Endothelial cell of umbilical vein (primary cell): ENCODE results near the gene SLC12A4. TPM values are rescaled to one million over a fixed set of nuclear protein-coding genes. Genes with fewer than 3 reads are reported as not detected.

ENCODE experiments used
- BruUV-seq: library from RNA; stranded (reverse); fragments of 400-500 nt; replicated peaks from 2 replicates; lab custom pipeline; 2021; lab: Mats Ljungman, UMichigan
- CTCF ChIA-PET: fragments of 300-600, 350-600 bp; sonication (Branson Sonifier 250); formaldehyde crosslinking; loops from one replicate; lab custom pipeline; 2021; ENCODE audit warnings: antibody characterized with exemption, inconsistent platforms; lab: Charles Lee
- POLR2A ChIA-PET: fragments of 300-600, 350-600 bp; sonication (Branson Sonifier 250); formaldehyde crosslinking; loops from one replicate; lab custom pipeline; 2021; ENCODE audit warnings: antibody characterized with exemption, inconsistent platforms; lab: Charles Lee
- DNase-seq: peaks from one replicate; pipeline ENCODE4 v3.0.0-alpha.2; 2011; ENCODE audit warnings: low read depth, low spot score
- FAIRE-seq: peaks from 2 replicates; lab custom pipeline; 2011; peaks lifted over from hg19 to GRCh38; lab: Jason Lieb, UNC
- H2AFZ ChIP-seq: 2 replicates; pipeline ENCODE4 v1.6.0; 2012; ENCODE audit warnings: low read depth, low read length, control low read depth, inconsistent platforms
- H3K27ac ChIP-seq: 2 replicates; pipeline ENCODE4 v1.5.1; 2011; ENCODE audit warnings: low read depth, mild to moderate bottlenecking, control low read depth, low read length, moderate library complexity; ENCODE audit not compliant: insufficient read depth
- H3K27me3 ChIP-seq, 2 experiments: 2 replicates each; pipeline versions ENCODE4 v1.6.0 to v1.6.1; 2011; ENCODE audit warnings: low read length in 2 of 2, mixed read lengths in 1 of 2; ENCODE audit not compliant: control insufficient read depth in 2 of 2, insufficient read depth in 2 of 2
- H3K36me3 ChIP-seq, 2 experiments: 2 replicates in 1 of 2; 3 replicates in 1 of 2; pipeline ENCODE4 v1.5.1; 2011; ENCODE audit warnings: low read length in 2 of 2, mild to moderate bottlenecking in 1 of 2, moderate library complexity in 1 of 2; ENCODE audit not compliant: control insufficient read depth in 2 of 2, insufficient read depth in 2 of 2; ENCODE audit errors: extremely low read depth in 1 of 2
- H3K4me1 ChIP-seq: 3 replicates; pipeline ENCODE4 v1.5.1; 2011; ENCODE audit warnings: mild to moderate bottlenecking, low read length; ENCODE audit not compliant: control insufficient read depth, insufficient read depth; ENCODE audit errors: extremely low read depth
- H3K4me2 ChIP-seq: 2 replicates; pipeline ENCODE4 v1.6.1; 2011; ENCODE audit warnings: low read length, control low read depth, mixed read lengths; ENCODE audit not compliant: insufficient read depth
- H3K4me3 ChIP-seq, 3 experiments: fragments of 200-600 bp in 1 of 3; sonication (generic), shearing (Covaris generic) in 1 of 3; replicated peaks in 1 of 3; 2 replicates each; pipeline ENCODE4 v1.5.1; 2011 to 2016; ENCODE audit warnings: control low read depth in 3 of 3, low read length in 3 of 3, mild to moderate bottlenecking in 2 of 3, inconsistent platforms in 1 of 3, low read depth in 1 of 3, moderate library complexity in 1 of 3; ENCODE audit not compliant: insufficient read depth in 1 of 3
- H3K79me2 ChIP-seq: 2 replicates; pipeline ENCODE4 v1.6.0; 2012; ENCODE audit warnings: low read length, inconsistent platforms; ENCODE audit not compliant: control insufficient read depth, insufficient read depth
- H3K9ac ChIP-seq: replicated peaks from 2 replicates; pipeline ENCODE3; 2011; ENCODE audit warnings: low read length, control low read depth; ENCODE audit not compliant: insufficient read depth; ENCODE audit errors: extremely low read depth
- H3K9me1 ChIP-seq: replicated peaks from 3 replicates; pipeline ENCODE4 v1.6.0; 2011; ENCODE audit warnings: mild to moderate bottlenecking, low read length; ENCODE audit not compliant: control insufficient read depth, insufficient read depth; ENCODE audit errors: extremely low read depth
- H3K9me3 ChIP-seq: replicated peaks from 2 replicates; pipeline ENCODE4 v1.5.1; 2012; ENCODE audit warnings: low read length, inconsistent platforms; ENCODE audit not compliant: control insufficient read depth, insufficient read depth
- H4K20me1 ChIP-seq: replicated peaks from 2 replicates; pipeline ENCODE3; 2011; ENCODE audit warnings: mild to moderate bottlenecking, low read length; ENCODE audit not compliant: control insufficient read depth, insufficient read depth; ENCODE audit errors: extremely low read depth
- CTCF ChIP-seq, 2 donors: IDR thresholded peaks; 1 replicate in 1 of 2; 2 replicates in 1 of 2; pipeline ENCODE4 v1.5.1; 2011; ENCODE audit warnings: low read length in 2 of 2, mild to moderate bottlenecking in 2 of 2, moderate library complexity in 2 of 2, control low read depth in 1 of 2, inconsistent platforms in 1 of 2, low read depth in 1 of 2; ENCODE audit not compliant: insufficient read depth in 1 of 2; ENCODE audit errors: extremely low read depth in 1 of 2
- EZH2 ChIP-seq: IDR thresholded peaks from 2 replicates; pipeline ENCODE4 v1.6.1; 2012; ENCODE audit warnings: borderline replicate concordance, low read depth, mild to moderate bottlenecking, moderate library complexity, low read length, inconsistent platforms; ENCODE audit not compliant: severe bottlenecking
- FOS ChIP-seq: IDR thresholded peaks from 2 replicates; pipeline ENCODE4 v1.6.1; 2011; ENCODE audit warnings: mild to moderate bottlenecking, low read length, moderate library complexity, borderline replicate concordance; ENCODE audit not compliant: insufficient read depth
- GATA2 ChIP-seq: IDR thresholded peaks from 2 replicates; pipeline ENCODE4 v1.7.0; 2011; ENCODE audit warnings: low read depth, mild to moderate bottlenecking, moderate library complexity, mixed read lengths, low read length; ENCODE audit not compliant: insufficient read length, insufficient read depth
- JUN ChIP-seq: IDR thresholded peaks from 2 replicates; pipeline ENCODE4 v1.6.1; 2011; ENCODE audit warnings: borderline replicate concordance, low read depth; ENCODE audit not compliant: insufficient read length, insufficient read depth
- MAX ChIP-seq: IDR thresholded peaks from 2 replicates; pipeline ENCODE4 v1.6.1; 2011; ENCODE audit not compliant: insufficient read depth, insufficient read length
- MYC ChIP-seq: IDR thresholded peaks from one replicate; pipeline ENCODE4 v1.6.1; 2011; ENCODE audit warnings: mild to moderate bottlenecking, low read depth, low read length
- POLR2A ChIP-seq: IDR thresholded peaks from 2 replicates; pipeline ENCODE4 v1.6.1; 2012; ENCODE audit warnings: low read depth, mild to moderate bottlenecking, control low read depth, low read length
- POLR2AphosphoS5 ChIP-seq: IDR thresholded peaks from 2 replicates; pipeline ENCODE4 v1.6.1; 2012; ENCODE audit warnings: low read depth, mild to moderate bottlenecking, control low read depth, low read length, moderate library complexity; ENCODE audit not compliant: insufficient read depth
- dilution Hi-C: fragments of 300-500 bp; cut with MboI; formaldehyde crosslinking; loops from one replicate; pipeline ENCODE4 v1.15.0; 2019; ENCODE audit warnings: low sequenced_read_pairs; ENCODE audit not compliant: extremely low pct_ligation_motif_present
- intact Hi-C: fragments of 100-400 bp; cut with micrococcal nuclease; formaldehyde crosslinking; loops from one replicate; pipeline ENCODE4 v1.10.0; 2022
- polyA plus RNA-seq, 4 experiments: library from polyadenylated mRNA; depleted of rRNA in 3 of 4; stranded (reverse) in 3 of 4; unstranded in 1 of 4; fragments of >200 nt; gene quantifications; 2 replicates each; pipeline versions ENCODE4 v1.2.1 to v1.2.3, GENCODE V29; 2011 to 2012; ENCODE audit warnings: missing spikeins in 1 of 4
- total RNA-seq: library from RNA; stranded (reverse); gene quantifications from 2 replicates; pipeline ENCODE4 v1.2.3, GENCODE V29; 2021

Gene SLC12A4
- total and polyA plus RNA-seq, 2 donors (not counting 3 experiments of a cell fraction or from before 2014, with no cell fraction given) = 110 to 114 TPM

GRCh38 chr16:67943619-67944504, 24.6 kb downstream of the SLC12A4 start, which contains the start of gene LCAT:
TSS of gene LCAT (minus strand) at chr16:67944120. CDS start at chr16:67944101, 19 bp downstream.
- no peak within 1 kb of the TSS for H3K4me2 ChIP-seq
- dilution Hi-C loops = no loop called here
- no TSS peak for BruUV-seq

GRCh38 chr16:67943256-67943618, 25.2 kb downstream of the SLC12A4 start:
- H3K27me3 ChIP-seq = no peaks in the 10 kb centered on the region
- H3K9me1 ChIP-seq = no peaks in the 10 kb centered on the region
- POLR2A ChIA-PET = no interaction called here
- dilution Hi-C loops = no loop called here
- H3K4me2 ChIP-seq = no peak overlapping the region
- H3K4me1 ChIP-seq = no peaks in the 10 kb centered on the region
- peaks cover 28 to 66% of the 10 kb centered on the region in 2 experiments for H3K36me3 ChIP-seq
- no peaks in the 10 kb centered on the region for H3K79me2 ChIP-seq
- H3K9ac ChIP-seq = no peak overlapping the region
- FAIRE-seq = no peak
- H3K27ac ChIP-seq = no peak overlapping the region
- H3K4me3 ChIP-seq = no peak overlapping the region
- H4K20me1 ChIP-seq = no peaks in the 10 kb centered on the region
- intact Hi-C loops = no loop called here
- no peak overlapping the region for H2AFZ ChIP-seq
- no peak for TF ChIP-seq MYC
- no peak for TF ChIP-seq POLR2AphosphoS5
- TF ChIP-seq MAX = no peak
- TF ChIP-seq GATA2 = no peak
- no peak for TF ChIP-seq CTCF (IDR thresholded peaks at IDR 0.05; ENCODE audit: extremely low read depth in 1 of 2, insufficient read depth in 1 of 2, low read depth in 1 of 2, low read length in 2 of 2)
- no peak for TF ChIP-seq JUN
- no peak for TF ChIP-seq EZH2
- no peak for TF ChIP-seq POLR2A
- no peak for TF ChIP-seq FOS
- BruUV-seq = no TSS peak
- no peaks in the 10 kb centered on the region for H3K9me3 ChIP-seq
- CTCF ChIA-PET = interaction anchor here (0.6 to 3.0 kb wide), 3 partner anchors 97 to 346 kb away, joined by 3 to 17 read pairs (median 3); no protein-coding TSS in a partner anchor
- DNase-seq = no peak

More at GRCh38 chr16:67943619-67944504, 24.6 kb downstream of the SLC12A4 start, which contains the start of gene LCAT:
- TF ChIP-seq POLR2A = peak; percentile 43
- TF ChIP-seq MYC = no peak
- TF ChIP-seq JUN = no peak
- no peak for TF ChIP-seq GATA2
- no peak for TF ChIP-seq FOS
- no peak for TF ChIP-seq POLR2AphosphoS5
- Histone ChIP-seq H3K36me3 (peaks cover 28 to 73% of the 10 kb centered on the region in 2 experiments), H3K79me2 (no peaks in the 10 kb centered on the region), H3K4me1 (no peaks in the 10 kb centered on the region), H3K27ac (no peak within 1 kb of the TSS), H3K9ac (no peak within 1 kb of the TSS), H4K20me1 (no peaks in the 10 kb centered on the region), H3K9me1 (no peaks in the 10 kb centered on the region), H2AFZ (no peak within 1 kb of the TSS), H3K4me3 (no peak within 1 kb of the TSS), H3K27me3 (no peaks in the 10 kb centered on the region), H3K9me3 (no peaks in the 10 kb centered on the region)
- CTCF ChIA-PET = interaction anchor here (0.6 to 1.4 kb wide), 4 partner anchors 60 to 345 kb away, joined by 3 to 5 read pairs (median 3); no protein-coding TSS in a partner anchor
- FAIRE-seq = no peak
- DNase-seq = no peak
- POLR2A ChIA-PET = no interaction called here
- intact Hi-C loops = no loop called here
